Measurements from ENCODE around the gene PANK2.

PANK2 gene

DNA sequence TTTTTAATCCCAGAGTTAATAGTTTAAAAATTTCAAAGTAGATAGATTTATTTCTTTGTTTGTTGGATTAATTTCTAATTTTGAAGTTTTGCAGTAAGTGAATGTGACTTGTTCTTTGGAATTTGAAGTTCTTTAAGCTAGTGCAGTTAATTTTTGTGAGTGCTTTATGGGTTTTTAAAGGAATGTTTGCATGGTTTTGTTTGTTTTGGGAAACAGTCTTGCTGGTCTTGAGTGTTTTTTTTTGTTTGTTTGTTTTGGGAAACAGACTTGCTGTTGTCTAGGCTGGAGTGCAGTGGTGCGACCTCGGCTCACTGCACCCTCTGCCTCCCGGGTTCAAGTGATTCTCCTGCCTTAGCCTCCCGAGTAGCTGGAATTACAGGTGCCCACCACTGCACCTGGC lies 9.5 kb downstream of the PANK2 start:
- Histone ChIP-seq H3K9me3 (ENCODE audit: control extremely low read depth in 1 of 5, control insufficient read depth in 4 of 5, insufficient read depth in 2 of 5, low read depth in 1 of 5, low read length in 4 of 5) (no peaks in the 10 kb centered on the region), H3K27ac (ENCODE audit: insufficient read depth in 1 of 2, low read depth in 1 of 2, low read length in 2 of 2, poor library complexity in 1 of 2, severe bottlenecking in 2 of 2) (no peak overlapping the region), H3K36me3 (ENCODE audit: control insufficient read depth in 4 of 4, insufficient read depth in 4 of 4, low read length in 3 of 4) (peaks cover 2 to 13% (median 5%) of the 10 kb centered on the region in 4 experiments), H3K27me3 (replicated peaks in 2 of 5; ENCODE audit: control insufficient read depth in 4 of 5, insufficient read depth in 5 of 5, low read length in 4 of 5) (no peaks in the 10 kb centered on the region), H3K4me3 (ENCODE audit: control insufficient read depth in 1 of 7, extremely low read depth in 1 of 7, insufficient read depth in 4 of 7, low read depth in 2 of 7, low read length in 6 of 7) (no peak overlapping the region), H3K4me1 (ENCODE audit: control extremely low read depth in 1 of 4, control insufficient read depth in 4 of 4, insufficient read depth in 4 of 4, low read length in 3 of 4) (peaks cover 4 to 27% (median 11%) of the 10 kb centered on the region in 4 experiments)
- 93% methylated on average over 4 of the region's 4 CpGs for WGBS (ENCODE audit: insufficient coverage)
- ChIA-PET POLR2A (no interaction called here), CTCF (interaction anchor here (0.6 kb wide), 1 partner anchor 39 kb away, joined by 3 read pairs; no protein-coding TSS in a partner anchor)
- DNase-seq = no peak

DNA sequence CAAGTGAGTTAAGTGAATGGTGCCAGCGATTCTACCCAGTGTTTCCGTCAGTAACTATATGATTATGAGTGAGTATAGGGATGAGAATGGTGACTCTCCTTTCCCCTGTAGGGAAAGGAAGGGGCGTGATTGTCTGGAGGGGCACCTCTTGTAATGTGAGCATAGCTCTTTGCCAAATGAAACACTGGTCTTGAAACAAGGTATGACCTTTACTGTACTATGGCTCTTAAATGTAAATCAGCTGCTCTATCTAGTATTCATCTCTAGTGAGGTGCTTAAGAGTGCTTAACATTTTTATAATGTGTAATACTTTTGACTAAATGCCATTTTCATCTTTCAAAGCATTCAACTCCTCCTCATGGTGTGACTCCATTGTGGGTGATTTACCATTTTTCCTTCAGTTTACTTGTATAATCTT lies 11.0 kb downstream of the PANK2 start:
- Histone ChIP-seq H3K27ac (ENCODE audit: insufficient read depth in 1 of 2, low read depth in 1 of 2, low read length in 2 of 2, poor library complexity in 1 of 2, severe bottlenecking in 2 of 2) (peak overlapping the region in 1 of 2 experiments; percentile 17), H3K9me3 (ENCODE audit: control extremely low read depth in 1 of 5, control insufficient read depth in 4 of 5, insufficient read depth in 2 of 5, low read depth in 1 of 5, low read length in 4 of 5) (no peaks in the 10 kb centered on the region), H3K4me1 (ENCODE audit: control extremely low read depth in 1 of 4, control insufficient read depth in 4 of 4, insufficient read depth in 4 of 4, low read length in 3 of 4) (peaks cover 2 to 26% (median 10%) of the 10 kb centered on the region in 4 experiments), H3K27me3 (replicated peaks in 2 of 5; ENCODE audit: control insufficient read depth in 4 of 5, insufficient read depth in 5 of 5, low read length in 4 of 5) (no peaks in the 10 kb centered on the region), H3K4me3 (ENCODE audit: control insufficient read depth in 1 of 7, extremely low read depth in 1 of 7, insufficient read depth in 4 of 7, low read depth in 2 of 7, low read length in 6 of 7) (no peak overlapping the region), H3K36me3 (ENCODE audit: control insufficient read depth in 4 of 4, insufficient read depth in 4 of 4, low read length in 3 of 4) (peaks cover 0 to 15% (median 5%) of the 10 kb centered on the region in 4 experiments)
- POLR2A ChIA-PET = no interaction called here
- WGBS (ENCODE audit: insufficient coverage) = 100% methylated on average over 2 of the region's 3 CpGs
- CTCF ChIA-PET = interaction anchor here (0.6 kb wide), 1 partner anchor 8 kb away, joined by 3 read pairs; no protein-coding TSS in a partner anchor
- DNase-seq = no peak

DNA sequence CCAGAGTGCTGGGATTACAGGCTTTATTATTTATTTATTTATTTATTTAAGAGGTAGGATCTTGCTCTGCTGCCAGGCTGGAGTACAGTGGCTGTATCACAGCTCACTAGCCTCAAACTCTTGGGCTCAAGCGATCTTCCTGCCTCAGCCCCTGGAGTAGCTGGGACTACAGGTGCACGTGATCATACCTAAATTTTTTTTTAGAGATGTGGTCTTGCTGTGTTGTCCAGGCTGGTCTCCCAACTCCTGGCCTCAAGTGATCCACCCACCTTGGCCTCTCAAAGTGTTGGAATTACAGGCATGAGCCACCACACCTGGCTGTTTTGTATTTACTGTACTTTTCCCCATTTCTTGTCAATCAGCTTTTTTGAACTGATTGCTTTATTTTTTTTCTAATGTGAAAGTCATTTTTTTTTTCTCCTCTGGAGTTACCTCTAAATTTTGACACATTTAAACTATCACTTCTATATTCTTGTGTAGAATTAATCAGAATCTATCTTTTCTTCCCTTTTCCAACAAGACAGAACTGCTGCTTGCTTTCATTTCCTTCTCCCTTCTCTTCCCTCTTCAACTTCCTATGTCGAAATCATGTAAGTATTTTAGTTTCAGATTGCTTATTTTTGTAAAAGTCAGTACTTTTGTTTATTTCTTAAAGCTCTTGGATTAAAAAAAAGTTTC lies 12.0 kb downstream of the PANK2 start:
- ChIA-PET CTCF (interaction anchor here (0.8 to 1.3 kb wide), 5 partner anchors 9 to 184 kb away, joined by 3 to 4 read pairs (median 3); no protein-coding TSS in a partner anchor), POLR2A (interaction anchor here (0.6 kb wide), 1 partner anchor 10 kb away, joined by 3 read pairs; no protein-coding TSS in a partner anchor)
- peak; percentile 14 to 55 (median 45) for DNase-seq
- Histone ChIP-seq H3K4me3 (ENCODE audit: control insufficient read depth in 1 of 7, extremely low read depth in 1 of 7, insufficient read depth in 4 of 7, low read depth in 2 of 7, low read length in 6 of 7) (peak overlapping the region in 4 of 7 experiments; percentile 19 to 68 (median 46)), H3K9me3 (ENCODE audit: control extremely low read depth in 1 of 5, control insufficient read depth in 4 of 5, insufficient read depth in 2 of 5, low read depth in 1 of 5, low read length in 4 of 5) (no peaks in the 10 kb centered on the region), H3K27ac (ENCODE audit: insufficient read depth in 1 of 2, low read depth in 1 of 2, low read length in 2 of 2, poor library complexity in 1 of 2, severe bottlenecking in 2 of 2) (peak overlapping the region in 1 of 2 experiments; percentile 34), H3K4me1 (ENCODE audit: control extremely low read depth in 1 of 4, control insufficient read depth in 4 of 4, insufficient read depth in 4 of 4, low read length in 3 of 4) (peaks cover 0 to 26% (median 10%) of the 10 kb centered on the region in 4 experiments), H3K27me3 (replicated peaks in 2 of 5; ENCODE audit: control insufficient read depth in 4 of 5, insufficient read depth in 5 of 5, low read length in 4 of 5) (no peaks in the 10 kb centered on the region), H3K36me3 (ENCODE audit: control insufficient read depth in 4 of 4, insufficient read depth in 4 of 4, low read length in 3 of 4) (peaks cover 0 to 18% (median 5%) of the 10 kb centered on the region in 4 experiments)
- 91% methylated on average over 1 of the region's 3 CpGs for WGBS (ENCODE audit: insufficient coverage)

DNA sequence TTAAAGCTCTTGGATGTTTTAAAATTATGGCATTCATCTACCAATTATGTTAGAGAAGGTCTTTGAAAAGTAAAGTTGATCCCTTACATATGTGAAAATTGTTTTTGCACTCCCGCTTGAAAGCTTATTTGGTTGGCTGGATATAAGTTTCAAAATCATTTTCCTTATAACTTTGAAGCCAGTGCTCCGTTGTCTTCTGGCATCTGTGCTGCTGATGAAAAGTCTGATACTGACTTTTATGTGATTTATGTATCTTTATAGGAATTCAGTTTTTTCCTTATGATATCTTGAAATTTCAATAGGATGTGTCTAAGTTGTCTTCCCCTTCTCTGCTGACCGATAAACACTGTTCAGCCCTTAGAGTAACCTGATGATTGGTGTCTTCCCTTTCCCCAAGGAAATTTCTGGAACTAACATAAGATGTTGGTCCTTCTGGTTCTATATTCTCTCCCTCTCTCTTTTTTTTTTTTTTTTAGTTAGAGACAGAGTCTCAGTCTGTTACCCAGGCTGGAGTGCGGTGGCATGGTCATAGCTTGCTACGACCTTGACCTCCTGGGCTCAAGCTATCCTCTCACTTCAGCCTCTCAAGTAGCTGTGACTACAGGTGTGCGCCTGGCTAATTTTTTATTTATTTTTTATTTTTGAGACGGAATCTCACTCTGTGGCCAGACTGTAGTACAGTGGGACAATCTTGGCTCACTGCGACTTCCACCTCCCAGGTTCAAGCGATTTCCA lies 12.7 kb downstream of the PANK2 start:
- peaks cover 0 to 11% (median 4%) of the 10 kb centered on the region in 4 experiments for H3K36me3 ChIP-seq (ENCODE audit: control insufficient read depth in 4 of 4, insufficient read depth in 4 of 4, low read length in 3 of 4)
- H3K4me3 ChIP-seq (ENCODE audit: control insufficient read depth in 1 of 7, extremely low read depth in 1 of 7, insufficient read depth in 4 of 7, low read depth in 2 of 7, low read length in 6 of 7) = peak overlapping the region in 3 of 7 experiments; percentile 44 to 68 (median 49)
- ChIA-PET CTCF (interaction anchor here (0.8 to 1.3 kb wide), 5 partner anchors 10 to 183 kb away, joined by 3 to 4 read pairs (median 3); no protein-coding TSS in a partner anchor), POLR2A (interaction anchor here (0.6 kb wide), 1 partner anchor 26 kb away, joined by 3 read pairs; no protein-coding TSS in a partner anchor)
- DNase-seq = no peak
- peaks cover 0 to 26% (median 10%) of the 10 kb centered on the region in 4 experiments for H3K4me1 ChIP-seq (ENCODE audit: control extremely low read depth in 1 of 4, control insufficient read depth in 4 of 4, insufficient read depth in 4 of 4, low read length in 3 of 4)
- WGBS (ENCODE audit: insufficient coverage) = 93% methylated on average over 5 of the region's 9 CpGs
- no peaks in the 10 kb centered on the region for H3K27me3 ChIP-seq (replicated peaks in 2 of 5; ENCODE audit: control insufficient read depth in 4 of 5, insufficient read depth in 5 of 5, low read length in 4 of 5)
- no peaks in the 10 kb centered on the region for H3K9me3 ChIP-seq (ENCODE audit: control extremely low read depth in 1 of 5, control insufficient read depth in 4 of 5, insufficient read depth in 2 of 5, low read depth in 1 of 5, low read length in 4 of 5)
- peak overlapping the region in 1 of 2 experiments; percentile 34 for H3K27ac ChIP-seq (ENCODE audit: insufficient read depth in 1 of 2, low read depth in 1 of 2, low read length in 2 of 2, poor library complexity in 1 of 2, severe bottlenecking in 2 of 2)

DNA sequence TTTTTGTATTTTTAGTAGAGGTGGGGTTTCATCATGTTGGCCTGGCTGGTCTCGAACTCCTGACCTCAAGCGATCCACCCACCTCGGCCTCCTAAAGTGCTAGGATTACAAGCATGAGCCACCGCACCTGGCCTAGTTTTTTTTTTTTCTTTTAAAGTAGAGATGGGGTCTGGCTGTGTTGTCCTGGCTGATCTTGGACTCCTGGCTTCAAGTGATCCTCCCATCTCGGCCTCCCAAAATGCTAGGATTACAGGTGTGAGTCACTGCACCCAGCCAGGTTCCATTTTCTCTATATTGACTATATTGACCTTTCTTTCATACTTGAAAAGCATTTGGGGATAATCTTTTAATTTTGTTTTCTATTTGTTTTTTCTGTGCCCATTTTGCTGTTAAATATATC lies 13.3 kb downstream of the PANK2 start:
- DNase-seq = no peak
- CTCF ChIA-PET = no interaction called here
- Histone ChIP-seq H3K36me3 (ENCODE audit: control insufficient read depth in 4 of 4, insufficient read depth in 4 of 4, low read length in 3 of 4) (peaks cover 0 to 8% (median 2%) of the 10 kb centered on the region in 4 experiments), H3K27ac (ENCODE audit: insufficient read depth in 1 of 2, low read depth in 1 of 2, low read length in 2 of 2, poor library complexity in 1 of 2, severe bottlenecking in 2 of 2) (peak overlapping the region in 1 of 2 experiments; percentile 34), H3K4me1 (ENCODE audit: control extremely low read depth in 1 of 4, control insufficient read depth in 4 of 4, insufficient read depth in 4 of 4, low read length in 3 of 4) (peaks cover 0 to 26% (median 10%) of the 10 kb centered on the region in 4 experiments), H3K27me3 (replicated peaks in 2 of 5; ENCODE audit: control insufficient read depth in 4 of 5, insufficient read depth in 5 of 5, low read length in 4 of 5) (no peaks in the 10 kb centered on the region), H3K9me3 (ENCODE audit: control extremely low read depth in 1 of 5, control insufficient read depth in 4 of 5, insufficient read depth in 2 of 5, low read depth in 1 of 5, low read length in 4 of 5) (no peaks in the 10 kb centered on the region), H3K4me3 (ENCODE audit: control insufficient read depth in 1 of 7, extremely low read depth in 1 of 7, insufficient read depth in 4 of 7, low read depth in 2 of 7, low read length in 6 of 7) (no peak overlapping the region)
- WGBS (ENCODE audit: insufficient coverage) = 100% methylated on average over 2 of the region's 5 CpGs
- POLR2A ChIA-PET = interaction anchor here (0.6 kb wide), 1 partner anchor 25 kb away, joined by 3 read pairs; no protein-coding TSS in a partner anchor

DNA sequence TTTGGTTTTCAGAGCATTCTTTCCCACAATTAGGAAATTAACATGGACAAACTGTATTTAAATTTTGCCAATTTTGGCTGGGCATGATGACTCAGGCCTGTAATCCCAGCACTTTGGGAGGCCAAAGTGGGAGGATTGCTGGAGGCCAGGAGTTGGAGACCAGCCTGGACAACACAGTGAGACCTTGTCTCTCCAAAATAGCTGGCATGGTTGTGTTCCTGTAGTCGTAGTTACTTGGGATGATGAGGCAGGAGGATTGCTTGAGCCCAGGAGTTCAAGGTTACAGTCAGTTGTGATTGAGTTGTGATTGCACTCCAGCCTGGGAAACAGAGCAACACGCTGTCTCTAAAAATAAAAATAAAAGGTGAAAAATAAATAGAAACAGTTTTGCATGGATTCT lies 15.0 kb downstream of the PANK2 start:
- 94% methylated on average over 2 of the region's 2 CpGs for WGBS (ENCODE audit: insufficient coverage)
- H3K4me3 ChIP-seq (ENCODE audit: control insufficient read depth in 1 of 7, extremely low read depth in 1 of 7, insufficient read depth in 4 of 7, low read depth in 2 of 7, low read length in 6 of 7) = no peak overlapping the region
- no peak for DNase-seq
- POLR2A ChIA-PET = no interaction called here
- CTCF ChIA-PET = no interaction called here
- peaks cover 0 to 25% (median 10%) of the 10 kb centered on the region in 4 experiments for H3K4me1 ChIP-seq (ENCODE audit: control extremely low read depth in 1 of 4, control insufficient read depth in 4 of 4, insufficient read depth in 4 of 4, low read length in 3 of 4)
- peak overlapping the region in 1 of 2 experiments; percentile 15 for H3K27ac ChIP-seq (ENCODE audit: insufficient read depth in 1 of 2, low read depth in 1 of 2, low read length in 2 of 2, poor library complexity in 1 of 2, severe bottlenecking in 2 of 2)
- H3K9me3 ChIP-seq (ENCODE audit: control extremely low read depth in 1 of 5, control insufficient read depth in 4 of 5, insufficient read depth in 2 of 5, low read depth in 1 of 5, low read length in 4 of 5) = no peaks in the 10 kb centered on the region
- peaks cover 6 to 25% (median 11%) of the 10 kb centered on the region in 4 experiments for H3K36me3 ChIP-seq (ENCODE audit: control insufficient read depth in 4 of 4, insufficient read depth in 4 of 4, low read length in 3 of 4)
- no peaks in the 10 kb centered on the region for H3K27me3 ChIP-seq (replicated peaks in 2 of 5; ENCODE audit: control insufficient read depth in 4 of 5, insufficient read depth in 5 of 5, low read length in 4 of 5)

Measured in common myeloid progenitor, CD34-positive (primary cell).